Ishikawa (cell line): Measurements from ENCODE around the gene HOXA7.

ENCODE experiments used
- CEBPB ChIP-seq: IDR thresholded peaks from 2 replicates; pipeline ENCODE4 v1.6.1; 2012
- CREB1 ChIP-seq: IDR thresholded peaks from 2 replicates; pipeline ENCODE4 v1.6.1; 2012; ENCODE audit warnings: low read depth
- EGR1 ChIP-seq: IDR thresholded peaks from 2 replicates; pipeline ENCODE4 v1.6.1; 2012
- EP300 ChIP-seq: IDR thresholded peaks from 2 replicates; pipeline ENCODE4 v1.6.1; 2012; ENCODE audit warnings: borderline replicate concordance
- FOXM1 ChIP-seq: IDR thresholded peaks from 2 replicates; pipeline ENCODE4 v1.6.1; 2012; ENCODE audit warnings: low read depth, borderline replicate concordance
- MAX ChIP-seq: IDR thresholded peaks from 2 replicates; pipeline ENCODE4 v1.6.1; 2012
- NFIC ChIP-seq: IDR thresholded peaks from 2 replicates; pipeline ENCODE4 v1.6.1; 2012
- RAD21 ChIP-seq: IDR thresholded peaks from 2 replicates; pipeline ENCODE4 v1.6.1; 2012; ENCODE audit warnings: low read depth
- REST ChIP-seq: IDR thresholded peaks from 2 replicates; pipeline ENCODE4 v1.6.1; 2012; ENCODE audit warnings: low read depth, mild to moderate bottlenecking
- TAF1 ChIP-seq: IDR thresholded peaks from 2 replicates; pipeline ENCODE4 v1.6.1; 2012; ENCODE audit warnings: low read depth, mild to moderate bottlenecking
- TCF12 ChIP-seq: IDR thresholded peaks from 2 replicates; pipeline ENCODE4 v1.6.1; 2012; ENCODE audit warnings: low read depth
- TEAD4 ChIP-seq: IDR thresholded peaks from 2 replicates; pipeline ENCODE4 v1.6.1; 2012
- USF1 ChIP-seq: IDR thresholded peaks from 2 replicates; pipeline ENCODE4 v1.6.1; 2012
- YY1 ChIP-seq: IDR thresholded peaks from 2 replicates; pipeline ENCODE4 v1.6.1; 2012; ENCODE audit warnings: low read depth
- ZBTB7A ChIP-seq: IDR thresholded peaks from 2 replicates; pipeline ENCODE4 v1.6.1; 2012; ENCODE audit warnings: low read depth

Gene HOXA7

GRCh38 chr7:27116962-27117886 lies 39.3 kb downstream of the HOXA7 start:
- TF ChIP-seq NFIC (no peak), ZBTB7A (no peak), YY1 (no peak)

- no peak for TF ChIP-seq RAD21
- TF ChIP-seq TAF1, result no peak
- no peak for TF ChIP-seq YY1
- no peak for TF ChIP-seq FOXM1
- TF ChIP-seq EP300, result no peak
- no peak for TF ChIP-seq CREB1
- no peak for TF ChIP-seq EGR1
- no peak for TF ChIP-seq USF1
- no peak for TF ChIP-seq ZBTB7A
- no peak for TF ChIP-seq MAX
- no peak for TF ChIP-seq NFIC
- no peak for TF ChIP-seq TEAD4
- TF ChIP-seq REST, result no peak
- TF ChIP-seq CEBPB, result no peak
Measured at GRCh38 chr7:27116031-27116961, 40.2 kb downstream of the HOXA7 start.

- TF ChIP-seq CEBPB (no peak), YY1 (no peak), MAX (no peak), TCF12 (no peak), TAF1 (no peak), REST (no peak), USF1 (no peak), CREB1 (no peak), TEAD4 (no peak), ZBTB7A (no peak)
Measured at GRCh38 chr7:27115221-27116026, 41.1 kb downstream of the HOXA7 start.

- TF ChIP-seq ZBTB7A, result no peak
- no peak for TF ChIP-seq EGR1
- TF ChIP-seq NFIC, result no peak
- no peak for TF ChIP-seq TEAD4
- no peak for TF ChIP-seq FOXM1
- no peak for TF ChIP-seq YY1
- no peak for TF ChIP-seq CREB1
- no peak for TF ChIP-seq TCF12
- TF ChIP-seq RAD21, result no peak
- no peak for TF ChIP-seq REST
- no peak for TF ChIP-seq USF1
- no peak for TF ChIP-seq MAX
- no peak for TF ChIP-seq TAF1
- no peak for TF ChIP-seq EP300
- no peak for TF ChIP-seq CEBPB
Measured at GRCh38 chr7:27114881-27115220, 41.6 kb downstream of the HOXA7 start.
